Measurements from ENCODE around the gene KRT85.
"Not testable (repeated sequence)": the region's sequence is repeated elsewhere in the genome, so short reads cannot be mapped to it uniquely, and the experiment has no call there.

Gene KRT85

DNA sequence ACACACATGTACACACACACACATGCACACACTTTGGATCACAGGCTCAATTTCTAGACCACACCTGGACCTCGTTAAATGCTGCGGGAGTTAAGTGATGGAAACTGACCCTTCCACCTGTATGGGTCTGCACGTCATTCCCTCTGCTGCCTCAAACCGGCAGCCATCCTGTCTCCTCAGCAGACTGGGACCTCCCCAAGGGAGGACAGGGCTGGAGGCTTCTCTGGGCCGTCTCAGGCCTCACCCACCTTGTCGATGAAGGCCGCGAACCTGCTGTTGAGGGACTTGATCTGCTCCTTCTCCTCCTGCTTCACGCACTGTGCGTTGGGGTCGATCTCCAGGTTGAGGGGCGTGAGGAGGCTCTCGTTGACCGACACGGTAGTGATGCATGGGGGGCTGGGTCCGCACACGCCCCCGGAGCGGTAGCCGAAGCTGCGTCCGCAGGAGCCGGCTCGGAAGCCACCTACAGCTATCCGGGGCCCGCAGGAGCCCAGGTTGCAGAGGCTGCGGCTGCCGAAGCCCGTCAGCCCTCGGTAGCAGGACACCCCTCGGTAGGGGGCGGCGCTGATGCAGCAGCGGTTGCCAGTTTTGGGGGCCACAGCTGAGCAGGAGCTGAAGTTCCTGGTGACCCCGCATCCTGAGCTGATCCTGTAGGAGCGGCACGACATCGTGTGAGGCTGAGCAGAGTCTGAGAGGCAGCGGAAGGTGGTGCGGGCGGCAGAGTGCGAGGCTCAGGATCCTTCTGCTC is at the start of gene KRT85:
Gene KRT85 (minus strand): TSS at position 744 of the 748 bp plus-strand sequence. CDS start 76 bp downstream, at position 668.
- DNase-seq (ENCODE audit: low read depth in 2 of 2) = no peak

DNA sequence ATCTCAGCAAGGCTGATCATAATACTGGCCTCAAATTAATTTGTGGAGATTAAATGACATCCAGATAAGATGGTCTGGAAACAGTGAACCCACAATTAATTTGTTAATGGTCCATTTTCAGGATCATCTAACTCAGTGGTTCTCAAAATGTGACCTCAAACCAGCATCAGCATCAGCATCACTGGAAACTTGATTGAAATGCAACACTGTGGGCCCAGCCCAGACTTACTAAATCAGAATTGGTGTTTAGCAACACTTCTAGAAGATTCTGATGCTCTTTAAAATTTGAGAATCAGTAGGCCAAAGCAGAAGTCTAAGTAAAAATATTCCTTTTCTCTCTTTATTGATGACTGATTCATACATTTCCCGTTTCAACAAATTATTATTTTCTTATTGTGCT is 49.5 kb upstream of the KRT85 start:
- DNase-seq (ENCODE audit: low read depth in 2 of 2) = no peak

DNA sequence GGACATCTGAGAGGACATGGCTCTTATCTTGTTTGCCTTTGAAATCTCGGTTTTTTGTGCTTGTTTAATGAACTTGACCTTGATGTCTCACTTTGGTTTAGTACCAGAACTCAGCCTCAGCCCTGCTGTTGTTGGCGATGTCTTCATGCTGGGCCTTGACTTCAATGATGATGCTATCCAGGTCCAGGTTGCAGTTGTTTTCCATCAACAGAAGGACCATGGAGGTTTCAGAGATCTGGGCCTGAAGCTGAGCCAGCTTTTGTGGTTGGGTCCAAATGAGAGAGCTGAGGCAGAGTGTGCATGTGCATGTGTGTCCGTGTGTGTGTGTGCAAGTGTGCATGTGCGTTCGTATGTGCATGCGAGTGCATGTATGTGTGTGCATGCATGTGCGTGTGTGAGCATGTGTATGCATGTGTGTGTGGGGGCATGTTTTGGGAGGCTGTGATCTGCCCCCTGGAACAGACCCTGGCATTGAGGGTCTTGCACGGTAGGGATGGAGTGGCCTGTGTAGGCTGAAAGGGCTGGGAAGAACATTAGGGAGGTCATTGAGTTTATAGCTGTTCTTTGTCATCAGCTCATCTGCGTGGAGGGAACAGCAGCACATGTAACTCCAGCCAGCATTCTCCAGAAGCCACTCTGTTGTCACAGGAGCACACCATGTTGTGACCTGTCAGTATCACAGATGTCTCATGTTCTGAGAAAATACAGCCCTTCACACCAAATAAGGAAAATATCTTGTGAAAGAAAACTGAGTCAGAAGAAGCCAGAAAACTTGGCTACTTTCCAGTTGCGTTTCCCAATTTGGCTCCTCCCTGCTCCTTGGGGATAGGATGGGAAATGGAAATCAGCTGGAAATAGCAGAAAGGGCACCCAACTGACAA is 48.8 kb upstream of the KRT85 start:
- DNase-seq (ENCODE audit: low read depth in 2 of 2) = no peak

DNA sequence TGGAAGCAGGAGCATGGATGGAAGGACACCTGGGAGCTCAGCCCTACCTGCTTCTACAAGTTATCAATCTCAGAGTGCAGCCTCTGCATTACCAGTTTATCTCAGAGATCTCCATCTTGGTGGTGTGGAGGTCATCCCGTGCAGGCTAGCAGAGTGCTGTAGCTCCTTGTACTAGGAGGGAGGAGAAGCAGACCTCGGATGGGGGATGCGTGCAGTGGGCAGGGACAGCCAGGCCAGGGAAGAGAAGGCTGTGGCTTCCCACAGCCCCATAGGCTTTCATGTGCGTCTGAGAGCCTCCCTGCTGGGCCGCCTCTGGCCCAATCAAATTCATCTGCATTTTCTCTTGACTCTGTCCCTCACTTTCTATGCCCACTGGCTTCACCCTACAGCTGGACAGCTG is 47.7 kb upstream of the KRT85 start:
- DNase-seq (ENCODE audit: low read depth in 2 of 2) = no peak

DNA sequence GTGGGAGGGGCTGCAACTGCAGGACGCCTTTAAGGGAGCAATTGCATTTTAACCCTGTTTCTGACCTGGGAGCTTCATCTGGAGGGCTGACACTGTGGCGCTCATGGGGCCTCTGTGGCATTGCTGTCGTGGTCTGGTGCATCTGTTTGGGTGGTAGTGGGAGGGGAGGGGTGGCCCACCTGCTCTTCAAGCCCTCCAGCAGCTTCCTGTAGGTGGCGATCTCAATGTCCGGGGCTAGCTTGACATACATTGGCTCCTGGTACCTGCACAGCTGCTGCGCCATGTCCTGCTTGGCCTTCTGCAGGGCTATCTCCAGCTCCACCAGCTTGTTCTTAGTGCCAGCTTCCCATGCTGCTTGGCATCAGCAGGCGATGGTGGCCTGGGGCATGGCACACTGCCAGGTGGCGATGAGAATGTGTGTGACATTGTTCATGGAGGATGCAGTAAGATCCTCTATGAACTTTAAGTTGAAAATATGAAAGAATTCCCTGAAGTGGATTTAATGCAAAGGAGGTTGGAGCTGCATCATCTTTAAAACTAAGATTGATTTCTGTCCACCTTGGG is 46.6 kb upstream of the KRT85 start:
- no peak for DNase-seq (ENCODE audit: low read depth in 2 of 2)

DNA sequence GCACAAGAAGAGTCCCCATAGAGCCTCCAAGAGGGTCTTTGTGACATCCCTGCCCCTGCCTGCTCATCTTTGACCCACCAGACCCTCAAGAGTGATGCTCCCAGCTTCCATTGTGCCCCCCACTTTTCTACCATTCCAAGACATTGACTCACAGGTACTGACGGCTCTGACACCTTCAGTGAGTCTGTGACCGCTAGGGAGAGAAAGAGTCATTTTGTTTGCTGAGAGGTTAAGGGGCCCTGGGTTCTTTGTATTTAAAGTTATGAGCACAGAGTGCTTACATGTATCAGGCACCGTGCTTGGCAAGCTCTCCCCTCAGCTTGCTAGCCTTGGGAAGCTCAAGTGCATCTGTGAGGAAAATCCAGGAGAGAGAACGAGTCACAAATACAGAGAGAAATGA is 45.9 kb upstream of the KRT85 start:
- no peak for DNase-seq (ENCODE audit: low read depth in 2 of 2)

DNA sequence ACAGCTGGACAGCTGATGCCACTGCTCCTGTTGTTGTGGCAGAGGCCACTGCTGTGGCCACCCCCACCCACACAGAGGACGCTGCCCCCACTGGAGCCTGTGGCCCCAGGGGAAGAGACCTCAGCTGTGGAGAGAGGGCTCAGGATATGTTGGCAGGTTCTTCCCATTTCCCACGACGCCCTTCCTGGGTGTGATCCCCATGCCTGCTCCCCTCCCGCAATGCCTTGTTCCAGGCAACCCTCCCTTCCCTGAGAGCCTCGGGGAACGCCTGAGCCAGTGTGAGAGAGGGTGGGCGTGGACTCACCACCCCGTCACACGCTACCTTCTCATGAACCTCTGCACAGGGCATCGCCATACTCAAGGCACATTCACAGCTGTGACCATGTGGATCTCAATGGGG is 44.5 kb upstream of the KRT85 start:
- DNase-seq (ENCODE audit: low read depth in 2 of 2) = no peak

DNA sequence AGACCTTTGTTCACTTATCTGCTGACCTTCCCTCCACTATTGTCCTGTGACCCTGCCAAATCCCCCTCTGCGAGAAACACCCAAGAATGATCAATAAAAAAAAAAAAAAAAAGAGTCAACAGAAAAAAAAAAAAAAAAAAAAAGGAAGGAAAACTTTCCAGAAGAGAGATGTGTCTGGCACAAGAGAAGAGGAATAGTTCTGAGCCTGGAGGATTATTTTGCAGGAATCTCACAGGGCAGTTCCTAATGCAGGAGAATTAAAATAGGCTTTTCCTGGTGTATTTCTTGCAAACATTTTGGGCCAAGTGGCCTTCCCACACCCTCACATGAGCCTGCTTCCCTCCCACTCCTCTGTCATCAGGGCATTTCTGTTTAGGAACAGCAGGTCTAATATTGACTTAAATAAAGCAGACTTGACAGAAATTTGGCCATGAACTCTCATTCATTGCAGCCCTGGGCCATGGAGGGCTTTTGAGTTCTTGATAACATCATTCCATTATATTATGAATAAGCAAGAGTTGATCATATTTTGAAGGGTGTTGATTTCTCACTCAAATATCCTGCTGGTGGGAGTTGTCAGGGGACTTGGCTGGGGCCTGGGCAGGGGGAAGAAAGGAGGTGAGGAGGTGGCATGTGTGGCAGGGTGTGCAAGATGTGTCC is 43.4 kb upstream of the KRT85 start:
- DNase-seq (ENCODE audit: low read depth in 2 of 2) = not testable (repeated sequence)

DNA sequence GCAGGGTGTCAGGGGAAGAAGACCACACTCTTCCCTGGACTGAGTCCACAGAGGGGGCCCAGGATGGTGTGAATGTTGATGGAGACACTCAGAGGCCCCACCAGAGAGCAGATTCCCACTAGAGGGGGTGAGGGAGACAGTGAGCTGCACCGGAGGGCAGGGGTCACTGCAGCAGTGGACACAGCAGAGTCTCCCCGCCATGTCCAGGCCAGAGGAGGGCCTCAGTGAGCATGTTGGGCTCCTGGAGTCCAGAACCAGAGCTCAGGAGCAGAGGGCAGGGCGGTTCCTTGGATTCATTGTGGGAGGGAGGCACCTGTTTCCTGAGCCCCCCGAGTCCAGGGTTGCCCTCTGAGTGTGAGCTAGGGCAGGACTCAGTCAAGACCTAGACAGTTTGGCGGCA is 40.6 kb upstream of the KRT85 start:
- DNase-seq (ENCODE audit: low read depth in 2 of 2) = no peak

DNA sequence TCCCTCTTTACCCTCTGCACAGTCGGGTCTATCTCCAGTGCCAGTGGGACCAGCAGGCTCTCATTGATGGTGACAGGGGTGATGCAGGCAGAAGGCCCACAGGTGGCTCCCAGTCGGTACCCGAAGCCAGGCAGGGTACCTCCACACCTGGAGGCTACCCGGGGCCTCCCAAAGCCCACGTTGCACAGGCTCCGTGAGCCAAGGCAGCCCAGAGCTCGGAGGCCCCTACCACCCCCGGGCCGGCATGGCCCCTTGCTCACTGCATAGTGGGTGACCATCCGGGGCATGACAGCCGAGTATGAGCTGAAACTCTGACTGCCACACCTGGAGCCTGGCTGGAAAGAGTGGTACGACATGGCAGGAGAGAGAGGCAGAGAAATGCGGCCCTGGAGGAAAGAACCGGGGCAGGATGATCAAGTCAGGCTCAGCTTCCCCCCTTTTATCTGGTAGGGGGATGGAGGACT is 38.7 kb upstream of the KRT85 start, which contains the start of gene KRT82:
Gene KRT82 (minus strand): TSS at position 414 of the 464 bp plus-strand sequence. CDS start 58 bp downstream, at position 356.
- DNase-seq (ENCODE audit: low read depth in 2 of 2) = no peak

DNA sequence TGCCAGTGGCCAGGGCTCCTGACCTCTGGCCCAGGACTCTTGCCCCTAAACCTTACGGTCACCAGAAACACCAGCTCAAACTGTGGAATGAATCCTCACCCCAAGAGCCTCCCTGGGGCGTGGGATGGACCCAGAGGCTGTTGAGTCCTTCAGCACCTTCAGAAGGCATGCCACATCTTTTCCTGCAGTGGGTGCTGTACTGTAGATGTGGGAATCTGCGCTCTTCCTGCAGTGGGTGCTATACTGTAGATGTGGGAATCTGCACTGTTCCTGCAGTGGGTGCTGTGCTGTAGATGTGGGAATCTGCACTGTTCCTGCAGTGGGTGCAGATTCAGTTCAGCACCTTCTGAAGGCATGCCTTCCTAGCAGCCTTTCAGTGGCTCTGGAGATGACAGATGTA is 37.7 kb upstream of the KRT85 start:
- no peak for DNase-seq (ENCODE audit: low read depth in 2 of 2)

DNA sequence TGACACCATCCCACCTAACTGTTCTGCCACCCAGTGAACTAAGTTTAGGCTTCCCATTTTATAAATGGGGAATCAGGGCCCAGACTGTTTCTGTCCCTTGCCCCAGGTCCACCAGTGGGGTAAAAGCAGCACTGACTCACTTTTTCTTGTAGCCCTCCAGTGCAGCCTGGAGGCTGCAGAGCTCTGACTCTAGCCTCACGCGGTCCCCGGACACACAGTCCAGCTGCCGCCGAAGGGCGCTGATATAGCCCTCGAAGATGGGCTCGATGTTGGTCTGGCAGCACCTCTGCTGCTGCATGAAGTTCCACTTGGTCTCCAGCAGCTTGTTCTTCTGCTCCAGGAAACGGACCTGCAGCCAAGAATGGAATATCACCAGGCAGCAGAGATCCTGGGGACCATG is 36.3 kb upstream of the KRT85 start:
- DNase-seq (ENCODE audit: low read depth in 2 of 2) = no peak

DNA sequence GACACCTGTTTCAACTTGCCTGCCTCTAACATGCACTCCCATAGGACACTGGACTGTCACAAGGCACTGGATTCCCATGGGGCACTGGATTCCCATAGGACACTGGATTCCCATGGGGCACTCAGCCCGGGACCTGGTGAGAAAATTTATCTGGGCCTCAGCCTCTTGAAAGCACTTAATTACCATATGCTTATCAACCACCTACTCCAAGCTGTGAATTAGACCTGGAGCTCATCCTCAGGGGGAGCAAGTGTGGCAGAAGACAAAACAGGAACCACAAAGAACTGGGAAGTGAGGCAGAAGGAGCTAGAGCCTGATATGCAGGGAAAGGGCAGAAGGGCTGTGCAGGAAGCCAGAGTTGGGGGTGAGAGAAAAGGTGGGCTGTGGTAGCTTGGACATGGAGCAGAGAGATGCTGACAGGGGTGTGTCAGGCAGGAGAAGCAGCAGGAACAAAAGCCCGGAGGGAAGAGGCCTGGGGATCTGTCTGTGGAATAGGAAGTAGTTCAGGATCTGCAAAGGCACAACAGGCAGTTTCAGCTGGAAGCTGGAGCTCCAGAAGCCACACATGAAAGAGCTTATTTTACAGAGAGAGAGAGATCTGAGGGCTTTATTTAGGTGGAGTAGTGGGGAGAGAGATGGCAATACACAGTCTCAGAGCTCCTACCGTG is 35.7 kb upstream of the KRT85 start:
- DNase-seq (ENCODE audit: low read depth in 2 of 2) = no peak

DNA sequence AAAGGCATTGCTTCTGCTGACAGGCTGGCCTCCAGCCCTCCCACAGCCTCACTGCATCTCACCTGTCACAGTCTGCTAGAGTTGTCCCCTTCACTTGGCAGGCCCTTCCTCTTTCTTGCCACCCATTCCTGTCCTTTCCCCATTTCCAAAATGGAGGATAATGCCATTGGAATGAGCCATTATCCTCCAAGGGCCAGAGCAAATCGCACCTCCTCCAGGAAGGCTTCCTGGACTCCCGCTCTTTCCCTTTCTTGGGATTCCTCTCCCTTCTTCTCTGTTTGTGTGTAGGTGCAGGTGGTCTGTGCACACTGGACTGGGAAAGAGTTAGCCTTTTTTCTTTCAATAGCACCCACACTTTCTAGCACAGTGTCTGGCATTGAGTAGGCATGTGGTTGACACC is 35.1 kb upstream of the KRT85 start:
- DNase-seq (ENCODE audit: low read depth in 2 of 2) = no peak

DNA sequence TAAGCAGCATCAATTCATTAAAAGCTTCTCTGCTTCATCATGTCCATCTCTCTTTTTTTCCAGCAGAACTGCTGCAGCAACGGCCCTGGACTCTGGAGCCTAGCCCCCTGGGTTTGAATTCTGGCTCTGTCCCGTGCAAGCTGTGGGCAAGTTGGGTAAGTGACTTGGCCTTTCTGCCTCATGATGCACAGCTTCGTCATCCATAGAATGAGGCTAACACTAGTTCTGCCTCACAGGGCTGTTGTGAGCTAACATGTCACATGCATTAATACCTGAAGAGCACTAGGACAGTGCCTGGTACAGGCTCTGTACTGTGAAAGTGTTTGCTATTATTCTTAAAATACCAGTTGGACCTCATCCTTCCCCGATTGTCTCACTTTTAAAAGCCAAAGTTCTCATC is 34.6 kb upstream of the KRT85 start:
- no peak for DNase-seq (ENCODE audit: low read depth in 2 of 2)

DNA sequence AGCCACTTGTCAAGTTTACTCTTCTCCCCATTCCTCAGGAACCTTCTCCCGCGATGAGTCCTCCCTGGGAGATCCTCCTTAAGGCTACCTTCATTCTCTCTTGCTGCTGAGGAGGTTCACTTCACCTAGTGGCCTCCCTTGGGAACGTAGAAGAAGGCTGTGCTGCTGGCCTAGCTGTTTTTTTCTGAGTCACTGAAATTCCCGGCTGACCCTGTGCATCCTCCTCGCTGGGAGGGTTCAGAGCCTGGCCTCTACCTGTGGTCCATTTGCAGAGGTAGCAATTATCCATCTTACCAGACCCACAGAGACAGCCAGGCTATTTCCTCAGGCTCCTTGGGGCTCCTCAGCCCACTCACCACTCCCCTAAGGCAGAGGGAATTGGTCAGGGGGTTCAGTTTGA is 34.2 kb upstream of the KRT85 start:
- DNase-seq (ENCODE audit: low read depth in 2 of 2) = no peak

DNA sequence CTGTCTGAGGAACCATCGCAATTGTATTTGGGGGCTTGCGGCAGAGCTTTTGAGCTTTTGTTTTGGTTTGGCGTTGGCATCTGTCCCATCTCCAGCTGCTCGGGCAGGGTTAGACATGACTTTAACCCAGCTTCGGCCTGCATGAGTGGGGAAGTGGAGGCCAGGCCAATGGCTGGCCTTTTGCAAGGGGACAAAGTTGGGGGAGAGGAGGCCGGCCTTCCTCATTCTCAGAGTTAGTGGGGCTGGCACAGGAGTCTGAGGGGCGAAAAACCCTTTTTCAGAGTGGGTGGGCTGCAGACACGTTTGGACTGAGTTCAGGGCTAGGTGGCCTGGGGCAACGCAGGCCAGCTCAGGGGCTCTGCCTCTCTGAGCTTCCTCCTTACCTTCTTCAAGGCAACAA is 33.6 kb upstream of the KRT85 start:
- no peak for DNase-seq (ENCODE audit: low read depth in 2 of 2)

DNA sequence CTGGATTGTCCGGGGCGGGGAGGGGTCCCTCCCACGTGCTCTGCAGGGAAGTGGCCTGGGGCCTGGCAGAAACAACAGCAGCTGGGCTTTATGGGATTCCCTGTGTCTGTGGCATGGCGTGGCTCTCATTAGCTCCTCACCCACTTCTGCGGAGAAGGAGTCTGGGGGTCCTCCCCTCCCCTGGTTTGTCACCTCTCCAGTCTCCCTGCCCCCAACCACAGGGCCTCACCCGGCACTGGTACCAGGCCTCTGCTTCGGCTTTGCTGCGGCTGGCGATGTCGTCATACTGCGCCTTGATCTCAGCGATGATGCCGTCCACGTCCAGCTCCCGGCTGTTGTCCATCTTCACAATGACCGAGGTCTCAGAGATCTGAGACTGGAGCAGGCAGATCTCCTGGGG is 32.5 kb upstream of the KRT85 start:
- DNase-seq (ENCODE audit: low read depth in 2 of 2) = no peak

DNA sequence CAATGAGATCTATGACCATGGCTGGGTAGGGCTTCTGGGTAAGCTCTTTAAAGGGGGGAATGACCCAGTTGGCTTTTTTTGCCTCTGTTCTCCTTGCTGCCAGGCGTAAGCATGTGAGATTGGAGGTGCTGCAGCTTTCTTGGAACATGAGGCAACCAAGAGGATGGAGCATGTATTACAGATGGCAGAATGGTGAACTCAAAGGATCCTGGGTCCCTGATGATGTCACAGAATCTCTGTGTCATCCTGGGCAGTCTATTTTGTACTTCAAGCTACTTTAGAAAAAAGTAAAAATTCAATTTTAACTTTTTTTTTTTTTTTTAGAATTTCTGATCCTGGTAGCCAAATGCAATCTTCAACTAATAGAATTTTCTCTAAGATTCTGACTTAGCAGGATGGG is 30.9 kb upstream of the KRT85 start:
- no peak for DNase-seq (ENCODE audit: low read depth in 2 of 2)

DNA sequence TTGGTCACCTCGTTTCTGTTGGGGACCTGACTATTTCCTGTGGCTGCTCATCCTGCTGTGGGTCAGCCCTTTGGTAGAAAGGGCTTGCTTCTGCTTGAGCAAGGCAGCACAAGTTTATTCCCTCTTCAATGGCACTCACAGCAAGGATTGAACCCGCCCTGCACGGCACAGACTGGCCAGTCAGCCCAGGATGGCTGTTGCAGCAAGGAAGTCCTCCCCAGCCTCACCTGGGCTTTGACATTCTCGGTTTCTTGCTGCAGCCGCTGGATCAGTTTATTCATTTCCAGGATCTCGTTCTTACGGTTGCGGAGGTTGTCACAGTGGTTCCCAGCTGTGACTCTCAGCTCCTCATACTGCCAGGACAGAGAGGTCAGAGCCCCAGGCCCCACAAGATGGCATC is 29.4 kb upstream of the KRT85 start:
- no peak for DNase-seq (ENCODE audit: low read depth in 2 of 2)

DNA sequence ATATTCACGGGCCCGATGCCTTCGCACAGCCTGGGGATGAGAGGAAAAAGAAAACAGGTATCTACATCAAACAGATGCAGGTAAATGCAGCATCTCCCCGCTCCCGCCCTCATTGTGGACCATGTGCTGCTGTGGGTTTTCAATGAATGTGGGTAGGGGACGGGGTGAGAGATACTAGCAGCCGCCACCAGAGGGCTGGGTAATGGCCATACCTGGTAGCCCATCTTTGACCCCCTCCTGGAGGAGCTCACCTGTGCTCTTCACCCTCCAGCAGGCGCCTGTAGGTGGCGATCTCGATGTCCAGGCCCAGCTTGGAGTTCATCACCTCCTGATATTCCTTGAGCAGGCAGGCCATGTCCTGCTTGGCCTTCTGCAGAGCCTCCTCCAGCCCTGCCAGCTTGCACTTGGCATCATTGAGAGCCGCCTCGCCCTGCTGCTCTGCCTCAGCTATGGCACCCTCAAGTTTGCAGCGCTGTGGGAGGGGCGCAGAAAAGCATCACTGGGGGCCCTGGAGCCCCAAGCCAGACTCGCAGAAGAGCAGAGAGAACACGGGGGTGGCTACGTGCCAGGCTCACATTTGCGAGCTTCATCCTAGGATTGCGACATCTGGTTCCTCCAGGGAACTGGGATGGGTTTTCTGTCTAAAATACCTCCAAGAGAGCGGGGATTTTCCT is 28.6 kb upstream of the KRT85 start:
- DNase-seq (ENCODE audit: low read depth in 2 of 2) = peak in 1 of 2 donors; percentile 7
